Hindlimb muscle (tissue), 1 donor: ENCODE measurements around the gene GTSF1L. TPM values are rescaled to one million over a fixed set of nuclear protein-coding genes. Genes with fewer than 3 reads are reported as not detected.

ENCODE experiments used
- DNase-seq: peaks from one replicate; pipeline ENCODE4 v3.0.0-alpha.2; 2013
- polyA plus RNA-seq: library from polyadenylated mRNA; unstranded; fragments of 120-200 nt; gene quantifications from one replicate; pipeline ENCODE4 v1.2.1, GENCODE V29; 2013; ENCODE audit not compliant: insufficient read length

Gene GTSF1L
- polyA plus RNA-seq, 1 donor = not detected

GRCh38 chr20:43715511-43715910, 11.3 kb downstream of the GTSF1L start:
- DNase-seq = no peak

DNA sequence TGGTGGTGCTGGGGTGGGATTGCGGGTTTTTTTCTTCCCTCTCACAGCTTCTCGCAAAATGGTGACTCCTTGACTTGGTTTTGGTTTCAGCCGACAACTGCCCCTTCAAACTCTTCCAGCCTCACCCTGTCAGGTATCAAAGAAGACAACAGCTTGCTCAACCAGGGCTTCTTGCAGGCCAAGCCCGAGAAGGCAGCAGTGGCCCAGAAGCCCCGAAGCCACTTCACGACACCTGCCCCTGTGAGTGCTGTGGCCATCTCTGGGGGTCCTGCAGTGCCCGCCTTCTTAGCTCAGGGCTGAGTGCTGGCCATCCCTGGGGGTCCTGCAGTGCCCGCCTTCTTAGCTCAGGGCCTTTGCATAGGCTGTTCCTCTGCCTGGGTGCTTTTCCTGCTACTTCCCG, 11.8 kb downstream of the GTSF1L start:
- DNase-seq = no peak

DNA sequence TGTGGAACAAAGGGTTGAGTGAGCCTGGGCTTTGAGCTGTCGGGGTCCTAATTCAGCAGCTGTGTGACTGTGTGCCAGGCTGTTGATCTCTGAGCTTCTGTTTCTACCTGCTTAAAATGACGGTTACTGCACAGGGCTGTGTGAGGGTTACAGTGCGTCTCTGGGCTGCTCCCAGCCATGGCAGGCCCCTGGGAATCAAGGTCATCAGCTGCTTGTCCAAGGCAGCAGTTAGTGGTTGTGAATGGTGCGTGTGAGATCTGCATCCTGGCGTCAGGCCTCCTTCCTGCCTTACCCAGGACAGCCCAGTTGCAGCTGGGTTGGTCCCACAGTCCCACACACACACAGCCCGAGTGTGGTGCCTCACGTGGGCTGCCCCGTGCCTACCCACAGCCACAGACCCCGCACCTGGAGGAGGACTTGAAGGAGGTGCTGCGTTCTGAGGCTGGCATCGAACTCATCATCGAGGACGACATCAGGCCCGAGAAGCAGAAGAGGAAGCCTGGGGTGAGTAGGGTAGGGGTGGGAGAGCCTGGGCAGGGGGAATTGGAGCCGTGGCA, 15.6 kb downstream of the GTSF1L start:
- DNase-seq = no peak

GRCh38 chr20:43710370-43711044, 16.3 kb downstream of the GTSF1L start:
- no peak for DNase-seq

DNA sequence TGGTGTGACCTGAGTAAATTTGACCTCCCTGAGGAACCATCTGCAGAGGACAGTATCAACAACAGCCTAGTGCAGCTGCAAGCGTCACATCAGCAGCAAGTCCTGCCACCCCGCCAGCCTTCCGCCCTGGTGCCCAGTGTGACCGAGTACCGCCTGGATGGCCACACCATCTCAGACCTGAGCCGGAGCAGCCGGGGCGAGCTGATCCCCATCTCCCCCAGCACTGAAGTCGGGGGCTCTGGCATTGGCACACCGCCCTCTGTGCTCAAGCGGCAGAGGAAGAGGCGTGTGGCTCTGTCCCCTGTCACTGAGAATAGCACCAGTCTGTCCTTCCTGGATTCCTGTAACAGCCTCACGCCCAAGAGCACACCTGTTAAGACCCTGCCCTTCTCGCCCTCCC, 24.3 kb downstream of the GTSF1L start:
- DNase-seq = no peak

DNA sequence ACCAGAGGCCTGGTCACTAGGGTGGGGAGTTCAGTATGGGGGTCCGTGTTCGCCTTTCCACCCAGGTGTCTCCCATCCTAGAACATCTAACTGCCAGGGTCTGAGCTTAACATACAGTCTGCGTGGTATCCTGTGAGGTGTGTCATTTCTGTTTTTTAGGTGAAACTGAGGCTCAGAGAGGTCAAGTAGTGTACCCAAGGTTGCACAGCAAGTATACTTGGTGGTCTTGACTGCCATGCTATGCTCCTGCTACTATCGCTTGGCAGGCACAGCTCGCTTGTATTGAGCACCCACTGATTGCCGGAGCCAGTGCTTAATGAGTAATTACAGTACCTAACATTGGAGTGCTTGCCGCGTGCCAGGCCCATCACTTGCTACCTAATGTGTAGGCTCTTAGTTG, 26.2 kb downstream of the GTSF1L start:
- no peak for DNase-seq

- DNase-seq = no peak
Observed at GRCh38 chr20:43699941-43700565, 26.7 kb downstream of the GTSF1L start.

GRCh38 chr20:43695571-43695970, 31.2 kb downstream of the GTSF1L start:
- no peak for DNase-seq

DNA sequence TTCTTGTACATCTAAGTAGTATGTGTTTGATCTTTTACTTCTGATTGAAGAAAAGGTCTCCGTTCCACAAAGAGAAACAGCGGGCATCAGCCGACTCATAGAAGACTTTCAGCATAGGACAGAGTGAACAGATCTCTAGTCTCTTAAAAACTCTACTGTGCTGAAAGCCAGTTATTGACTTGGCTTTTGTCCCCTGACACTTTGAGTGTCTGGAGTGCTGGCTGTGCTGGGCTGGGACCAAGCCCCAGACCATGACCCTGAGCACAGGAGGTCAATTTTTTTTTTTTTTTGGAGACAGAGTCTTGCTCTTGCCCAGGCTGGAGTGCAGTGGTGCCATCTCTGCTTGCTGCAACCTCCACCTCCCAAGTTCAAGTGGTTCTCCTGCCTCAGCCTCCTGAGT, 32.0 kb downstream of the GTSF1L start:
- no peak for DNase-seq

- DNase-seq = no peak
Observed at GRCh38 chr20:43691928-43692524, 34.8 kb downstream of the GTSF1L start.

DNA sequence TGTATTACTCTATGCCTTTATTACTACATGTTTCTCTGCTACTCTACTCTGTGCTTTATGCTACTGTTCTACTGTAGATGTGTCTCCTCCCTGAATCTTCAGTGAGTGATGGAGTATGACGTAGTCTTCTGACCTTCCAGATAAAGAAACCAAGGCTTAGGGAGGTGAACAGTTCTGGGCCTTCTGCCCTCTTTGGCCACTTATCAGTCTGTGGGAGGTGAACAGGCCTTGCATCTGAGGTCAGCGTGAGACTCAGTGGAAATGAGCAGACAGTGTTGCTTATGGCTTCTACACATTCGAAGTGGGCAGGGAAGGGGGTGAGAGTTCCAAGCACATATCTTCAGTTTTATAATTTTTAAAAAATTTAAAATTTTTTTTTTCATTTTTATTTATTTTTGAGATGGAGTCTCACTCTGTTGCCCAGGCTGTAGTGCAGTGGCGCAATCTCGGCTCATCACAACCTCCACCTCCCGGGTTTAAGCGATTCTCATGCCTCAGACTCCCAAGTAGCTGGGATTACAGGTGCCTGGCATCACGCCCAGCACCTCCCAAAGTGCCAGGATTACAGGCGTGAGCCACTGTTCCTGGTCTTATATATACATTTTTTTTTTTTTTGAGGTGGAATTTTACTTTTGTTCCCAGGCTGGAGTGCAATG, 35.7 kb downstream of the GTSF1L start:
- DNase-seq = no peak

GRCh38 chr20:43689165-43689564, 37.6 kb downstream of the GTSF1L start:
- DNase-seq = no peak

DNA sequence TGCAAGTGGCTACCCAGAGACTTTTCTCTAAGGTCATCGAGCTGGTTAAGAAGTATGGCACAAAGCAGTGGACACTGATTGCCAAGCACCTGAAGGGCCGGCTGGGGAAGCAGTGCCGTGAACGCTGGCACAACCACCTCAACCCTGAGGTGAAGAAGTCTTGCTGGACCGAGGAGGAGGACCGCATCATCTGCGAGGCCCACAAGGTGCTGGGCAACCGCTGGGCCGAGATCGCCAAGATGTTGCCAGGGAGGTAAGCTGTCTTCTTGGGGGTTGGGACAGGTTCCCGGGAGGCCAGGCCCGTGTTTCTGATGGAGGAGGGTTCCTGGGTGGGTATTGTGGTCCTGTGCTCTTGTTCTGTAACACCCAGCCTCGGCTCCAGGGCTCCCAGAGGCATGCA, 40.0 kb downstream of the GTSF1L start:
- DNase-seq = no peak

DNA sequence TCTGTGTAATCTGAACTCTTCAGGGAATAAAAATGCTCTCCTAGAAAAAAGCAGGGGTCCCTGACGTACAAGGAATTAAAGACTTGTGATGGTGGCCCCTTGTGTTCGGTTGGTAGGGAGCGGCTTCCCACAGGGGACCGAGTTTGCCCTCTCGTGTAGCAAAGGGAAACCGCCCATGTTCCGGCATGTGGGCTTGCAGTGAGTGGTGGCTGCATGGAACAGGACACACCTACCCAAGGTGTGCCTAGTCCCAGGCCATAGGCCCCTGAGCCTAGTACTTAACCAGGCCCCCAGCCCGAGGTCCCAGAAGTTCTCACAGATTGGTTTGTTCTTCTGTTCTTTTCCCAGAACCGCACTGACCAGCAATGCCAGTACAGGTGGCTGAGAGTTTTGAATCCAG, 44.4 kb downstream of the GTSF1L start:
- DNase-seq = no peak

DNA sequence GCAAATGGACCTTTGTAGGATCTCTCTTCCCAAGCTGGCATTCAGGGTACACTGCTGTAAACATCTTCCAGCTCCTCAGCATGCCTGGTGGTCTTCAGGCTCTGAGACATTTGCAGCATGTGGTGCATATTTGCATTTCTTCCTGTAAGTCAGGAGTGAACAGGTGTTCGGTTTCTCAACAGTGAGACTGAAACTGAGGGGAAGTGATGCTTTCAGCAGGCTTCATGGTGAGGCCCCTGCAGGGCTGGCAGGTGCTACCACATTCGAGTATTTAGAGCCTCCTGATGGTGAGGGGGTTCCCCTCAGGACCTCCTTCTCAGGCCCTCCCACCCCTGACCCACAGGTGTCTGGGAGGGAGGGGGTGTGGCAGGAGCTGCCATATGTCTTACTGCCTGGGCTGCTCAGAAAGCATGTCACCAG, 44.8 kb downstream of the GTSF1L start:
- no peak for DNase-seq

- no peak for DNase-seq
Observed at GRCh38 chr20:43681468-43681942, 45.3 kb downstream of the GTSF1L start.

GRCh38 chr20:43680981-43681380, 45.8 kb downstream of the GTSF1L start:
- DNase-seq = no peak

GRCh38 chr20:43676368-43676767, 50.4 kb downstream of the GTSF1L start:
- DNase-seq = no peak

Other genes starting within 250 kb of the GTSF1L start
- 9.9 TPM for gene L3MBTL1, start 219.3 kb downstream of the GTSF1L start, polyA plus RNA-seq
- 0.90 TPM for gene SGK2, start 168.0 kb downstream of the GTSF1L start, polyA plus RNA-seq
- 21.8 TPM for gene IFT52, start 136.1 kb downstream of the GTSF1L start, polyA plus RNA-seq
- gene MYBL2, start 59.9 kb downstream of the GTSF1L start, polyA plus RNA-seq = 12.8 TPM
- 4.1 TPM for gene TOX2, start 187.8 kb upstream of the GTSF1L start, polyA plus RNA-seq